Measurements from ENCODE around the gene POGLUT3. TPM values are rescaled to one million over a fixed set of nuclear protein-coding genes. Genes with fewer than 3 reads are reported as not detected.

The POGLUT3 gene
- total RNA-seq, 1 donor from 2014 or later = 15.5 TPM

DNA sequence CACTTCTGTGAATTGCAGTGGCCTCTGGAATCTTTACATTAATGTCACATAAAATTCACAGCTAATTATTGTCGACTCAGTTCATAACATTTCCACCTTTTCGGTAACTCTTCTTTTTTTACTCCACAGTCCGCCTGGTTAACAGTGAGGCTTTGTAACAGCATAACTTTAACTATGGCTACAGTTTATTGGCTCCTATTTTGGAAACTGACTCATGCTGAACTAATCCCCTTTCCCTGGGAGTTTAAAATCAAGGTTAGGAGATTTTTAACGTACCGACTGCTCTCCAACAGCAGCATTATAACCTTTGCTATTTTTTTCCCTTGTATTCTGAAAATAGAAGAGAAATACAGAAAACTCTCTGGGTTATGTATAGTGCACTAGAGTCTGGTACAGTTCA is 3.2 kb upstream of the POGLUT3 start:
- intact Hi-C loops (cut with micrococcal nuclease) = no loop called here

DNA sequence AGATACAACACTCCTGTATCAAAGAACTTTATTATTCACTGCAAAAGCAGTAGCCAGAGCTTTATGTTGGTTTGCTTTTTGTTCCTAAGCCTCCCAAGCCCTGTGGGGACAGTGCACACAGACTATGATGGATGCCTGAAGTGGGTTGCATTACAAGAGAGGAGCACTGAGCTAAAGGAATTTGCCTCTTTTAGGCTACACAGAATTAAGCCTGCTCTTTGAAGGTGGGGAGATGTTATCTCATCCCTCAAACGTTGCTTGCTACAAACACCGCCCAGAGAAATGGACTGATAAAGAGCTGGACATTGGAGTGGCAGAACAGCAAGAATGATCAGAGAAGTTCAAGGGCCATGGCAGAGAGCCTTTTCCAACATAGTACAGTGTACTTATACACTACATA is 2.5 kb upstream of the POGLUT3 start:
- intact Hi-C loops (cut with micrococcal nuclease) = no loop called here

DNA sequence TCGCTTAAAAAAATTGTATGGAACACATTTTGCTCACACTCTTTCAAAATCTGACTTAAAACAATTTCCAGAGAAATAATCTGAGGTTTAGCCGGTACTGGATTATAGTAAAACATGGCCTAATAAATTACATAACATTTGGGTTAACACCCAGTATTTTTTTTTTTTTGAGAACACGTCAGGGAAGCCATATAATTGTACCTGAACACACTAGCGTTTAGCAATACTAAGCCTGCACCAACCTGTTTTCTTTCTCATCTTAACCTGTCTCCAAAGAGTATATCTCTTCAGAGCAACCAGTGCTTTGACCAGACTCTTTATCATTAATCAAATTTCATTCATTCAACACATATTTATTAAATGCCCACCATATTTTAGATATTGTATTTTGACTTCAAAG is 2.0 kb upstream of the POGLUT3 start:
- intact Hi-C loops (cut with micrococcal nuclease) = no loop called here

DNA sequence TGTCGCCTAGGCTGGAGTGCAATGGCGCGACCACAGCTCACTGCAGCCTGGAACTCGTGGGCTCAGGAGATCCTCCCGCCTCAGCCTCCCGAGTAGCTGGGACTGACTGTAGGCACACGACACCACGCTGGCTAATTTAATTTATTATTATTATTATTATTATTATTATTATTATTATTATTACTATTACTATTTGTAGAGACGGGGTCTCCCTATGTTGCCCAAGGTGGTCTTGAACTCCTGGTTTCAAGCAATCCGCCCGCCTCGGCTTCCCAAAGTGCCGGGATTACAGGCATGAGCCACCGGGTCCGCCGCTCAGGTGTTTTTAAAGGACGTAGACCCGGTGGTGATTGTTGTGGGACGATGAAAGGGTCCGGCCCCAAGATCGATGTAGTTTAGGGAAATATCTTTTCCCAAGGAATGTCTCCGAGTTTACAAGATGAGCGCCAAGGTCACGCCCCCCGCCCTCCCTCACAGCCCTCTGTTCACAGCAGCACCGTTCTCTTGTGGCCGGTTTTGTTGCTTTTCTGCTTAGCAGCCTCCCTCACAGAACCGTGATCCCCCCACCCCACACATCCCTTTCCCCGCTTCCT is 728 bp upstream of the POGLUT3 start:
- intact Hi-C loops (cut with micrococcal nuclease) = loop anchor here (1.0 to 5.0 kb wide), 2 partner anchors 94 to 377 kb away; partner anchors contain the start of genes ACAT1 and EXPH5

DNA sequence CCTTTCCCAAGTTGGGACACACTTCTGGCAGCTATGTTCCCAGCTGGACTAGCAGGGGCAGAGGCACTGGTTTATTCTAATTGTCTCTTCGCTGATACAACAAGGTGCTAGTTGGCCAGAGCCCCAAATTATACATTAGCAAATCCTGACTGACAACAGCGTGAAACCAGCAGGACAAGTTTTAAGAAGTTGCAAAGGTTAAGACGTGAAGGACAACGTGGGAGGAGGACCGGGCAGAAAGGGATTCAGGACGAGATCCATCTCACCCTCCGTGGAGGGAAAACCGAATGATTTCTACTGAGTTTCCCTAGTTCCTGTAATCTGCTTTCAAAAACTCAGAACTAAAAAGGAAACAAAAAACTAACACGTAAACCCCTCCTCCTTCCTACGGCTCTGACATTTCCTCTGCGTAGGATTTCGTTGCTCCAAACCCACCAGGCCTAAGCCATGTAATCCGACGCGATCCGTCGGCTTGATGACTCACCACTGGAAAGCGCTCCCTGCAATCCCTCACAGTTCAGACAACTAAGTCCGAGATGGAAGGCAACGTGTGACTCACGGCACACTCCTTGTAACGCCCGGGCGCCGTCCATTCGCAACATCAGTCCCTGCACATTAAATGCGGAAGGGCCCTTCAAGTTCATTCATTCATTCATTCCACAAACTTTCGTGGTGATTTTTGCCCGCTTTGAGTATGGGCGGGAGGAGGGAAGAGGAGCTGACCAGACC is 703 bp downstream of the POGLUT3 start:
- intact Hi-C loops (cut with micrococcal nuclease) = loop anchor here (1.0 to 5.0 kb wide), 5 partner anchors 30 to 375 kb away; partner anchors contain the start of genes ACAT1, C11orf65, DDX10 and EXPH5

DNA sequence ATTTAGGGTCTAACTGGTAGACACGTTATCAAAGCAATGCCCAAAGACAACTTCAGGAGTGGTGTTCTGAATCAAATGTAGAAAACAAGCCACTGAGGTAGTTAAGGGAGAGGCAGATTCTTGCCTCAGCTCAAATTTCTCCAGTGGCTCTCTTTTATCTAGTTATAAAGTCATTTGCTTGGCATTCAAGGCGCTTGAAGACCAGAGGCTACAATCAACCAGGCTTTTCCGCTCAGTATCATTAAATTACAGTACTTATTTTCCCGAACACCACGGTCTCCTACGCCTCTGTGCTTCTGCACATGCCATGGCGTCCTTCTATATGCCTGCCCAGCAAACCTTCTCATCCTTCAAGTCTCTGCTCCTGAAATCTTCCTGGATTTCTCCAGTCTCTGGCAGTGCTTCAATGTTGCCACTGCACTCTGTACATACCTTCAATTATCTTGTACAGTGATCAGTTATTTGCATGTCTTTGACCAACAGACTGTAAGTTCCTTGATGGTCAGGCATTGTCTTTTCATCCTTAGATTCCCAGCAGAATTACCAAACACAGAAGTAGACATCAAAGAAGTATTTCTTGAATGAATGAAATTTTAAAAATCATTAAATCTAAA is 1.4 kb downstream of the POGLUT3 start:
- intact Hi-C loops (cut with micrococcal nuclease) = loop anchor here (1.0 to 5.0 kb wide), 4 partner anchors 29 to 374 kb away; partner anchors contain the start of genes ACAT1, C11orf65, DDX10 and NPAT

DNA sequence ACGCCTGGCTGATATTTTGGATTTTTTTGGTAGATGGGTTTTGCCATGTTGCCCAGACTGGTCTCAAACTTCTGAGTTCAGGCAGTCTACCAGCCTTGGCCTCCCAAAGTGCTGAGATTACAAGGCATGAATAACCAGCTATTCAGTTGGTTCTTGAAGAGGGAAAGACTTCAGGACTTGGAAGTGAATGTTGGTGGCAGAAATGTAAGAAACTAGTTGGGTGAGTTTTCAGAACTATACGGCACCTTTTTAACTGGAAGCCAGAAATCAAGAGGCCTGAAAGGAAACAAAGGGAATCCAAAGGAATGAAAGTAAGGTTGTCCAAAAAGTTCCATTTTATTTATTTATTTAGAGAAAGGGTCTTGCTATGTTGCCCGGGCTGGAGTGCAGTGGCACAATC is 2.9 kb downstream of the POGLUT3 start:
- intact Hi-C loops (cut with micrococcal nuclease) = loop anchor here (5.0 kb wide), 1 partner anchor 373 kb away; the partner anchor contains the start of gene ACAT1

DNA sequence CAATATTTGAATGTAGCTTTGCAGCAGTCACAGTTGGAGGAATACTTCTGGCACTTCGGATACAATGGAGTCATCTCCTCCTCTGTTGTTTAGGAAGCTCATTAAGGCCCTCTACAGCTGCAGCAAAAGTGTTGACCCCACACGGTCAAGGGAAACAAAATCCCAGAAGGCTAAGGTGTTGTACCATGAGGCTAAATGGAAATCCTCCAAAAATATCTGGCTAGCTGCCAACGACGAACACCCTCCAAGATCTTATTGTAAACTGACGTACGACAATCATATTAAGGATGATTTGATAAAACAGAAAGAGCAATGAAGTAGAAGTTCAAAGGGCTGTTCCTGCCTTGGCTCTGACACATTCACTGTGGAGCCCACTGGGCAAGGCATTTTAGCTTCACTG is 4.0 kb downstream of the POGLUT3 start:
- intact Hi-C loops (cut with micrococcal nuclease) = no loop called here

DNA sequence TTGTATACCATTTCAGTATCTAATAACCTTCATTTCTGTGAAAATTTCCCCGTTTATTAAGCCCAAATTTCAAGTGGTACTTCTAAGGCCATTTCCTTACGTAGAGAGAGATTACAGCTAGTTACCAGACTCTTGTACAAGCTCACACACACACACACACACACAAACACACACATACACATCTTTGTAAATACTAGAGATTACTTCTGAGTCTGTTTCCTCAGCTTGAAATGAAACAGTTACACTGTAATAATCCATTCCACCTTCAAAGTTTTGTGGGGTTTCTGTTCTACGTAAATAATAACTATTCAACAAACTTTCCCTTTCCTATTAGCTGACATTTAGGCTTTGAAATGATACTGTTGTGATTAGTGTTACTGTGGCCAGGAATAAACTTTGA is 6.2 kb downstream of the POGLUT3 start:
- intact Hi-C loops (cut with micrococcal nuclease) = no loop called here

DNA sequence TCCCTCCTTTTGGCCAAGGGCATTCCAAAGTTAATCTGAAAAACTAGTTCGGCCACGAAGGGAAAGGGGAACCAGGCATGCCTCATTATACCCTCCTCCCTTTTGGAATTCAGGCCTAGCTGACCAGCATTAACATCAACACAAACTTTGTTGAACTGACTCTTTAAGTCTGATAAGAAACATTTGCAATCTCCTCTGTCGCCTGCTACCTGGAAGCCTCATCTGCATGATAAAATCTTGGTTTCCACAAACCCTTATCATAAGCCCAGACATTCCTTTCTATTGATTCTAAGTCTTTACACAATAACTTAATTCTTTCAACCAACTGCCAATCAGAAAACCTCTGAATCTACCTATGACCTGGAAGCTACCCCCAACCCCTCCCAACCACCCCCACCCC is 11.4 kb downstream of the POGLUT3 start:
- intact Hi-C loops (cut with micrococcal nuclease) = no loop called here

DNA sequence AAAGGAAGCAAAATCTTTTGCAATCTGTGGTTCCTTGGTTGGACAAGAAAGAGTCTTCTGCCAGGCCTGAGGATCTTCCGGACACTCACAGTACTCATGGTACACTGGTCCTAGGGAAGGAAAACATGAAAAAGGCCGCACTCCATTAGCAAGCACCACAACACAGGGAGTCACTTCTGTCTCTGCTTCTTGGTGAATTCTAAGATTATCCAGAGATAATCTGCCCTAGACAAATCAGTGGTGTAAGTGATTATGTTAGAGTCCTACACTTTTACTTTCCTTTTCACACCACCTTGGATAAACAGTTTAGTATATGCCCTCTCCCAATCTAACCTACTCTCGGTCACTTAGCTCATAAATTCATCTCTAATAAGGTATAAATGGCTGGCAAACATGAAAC is 11.9 kb downstream of the POGLUT3 start:
- intact Hi-C loops (cut with micrococcal nuclease) = no loop called here

DNA sequence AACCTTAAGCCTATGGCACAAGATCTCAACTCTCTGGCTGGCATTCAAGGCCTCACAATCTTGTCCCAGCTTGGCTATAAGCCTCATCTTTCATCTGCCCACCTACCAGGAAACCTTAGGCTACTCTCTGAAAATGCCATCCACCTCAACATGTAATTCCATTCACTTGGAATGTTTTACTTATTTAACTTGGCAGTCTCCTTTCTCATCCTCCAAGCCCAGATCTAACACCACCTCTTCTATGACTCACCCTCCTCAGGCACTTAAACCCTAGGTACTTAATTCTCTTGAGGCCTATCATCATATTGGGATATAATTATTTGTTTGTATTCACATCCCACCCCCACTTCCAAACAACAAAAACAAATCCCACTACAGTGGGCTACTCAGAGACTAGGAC is 15.0 kb downstream of the POGLUT3 start:
- intact Hi-C loops (cut with micrococcal nuclease) = no loop called here

DNA sequence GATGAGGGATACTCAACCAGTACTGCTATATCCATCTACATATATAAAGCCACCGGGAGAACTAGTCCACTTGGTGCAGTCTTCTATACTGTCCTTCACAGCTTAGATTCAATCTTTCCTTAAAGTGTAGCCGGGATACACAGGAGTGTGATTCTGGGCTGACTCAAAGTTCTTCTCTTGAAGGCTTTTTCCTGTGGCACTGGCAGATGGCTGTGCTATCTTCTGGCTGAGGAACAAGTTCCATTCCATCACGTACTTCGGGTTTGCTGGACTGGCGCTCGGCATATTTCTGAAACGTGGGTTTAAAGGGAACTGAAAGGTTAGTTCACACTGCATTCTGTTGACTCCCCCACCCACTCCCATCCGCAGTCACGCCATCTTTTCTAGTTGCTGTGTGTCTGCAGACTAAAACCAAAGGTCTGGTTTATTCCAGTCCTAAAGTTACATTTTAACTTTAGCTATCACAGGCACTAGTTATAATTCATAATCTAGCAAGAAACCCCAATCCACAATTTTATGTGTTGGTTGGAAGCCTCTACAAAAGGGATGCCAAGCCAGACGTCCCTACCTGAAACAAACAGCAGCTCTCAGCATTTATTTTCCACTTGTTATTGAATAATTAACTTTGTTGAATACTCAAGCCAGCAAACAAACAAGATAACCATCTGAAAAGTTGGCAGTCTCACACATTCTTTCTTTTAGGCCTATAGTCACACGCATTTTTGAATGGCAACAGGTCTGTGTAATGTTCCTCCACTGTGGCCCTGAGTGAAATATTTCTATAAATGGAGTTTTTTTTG is 23.3 kb downstream of the POGLUT3 start:
- intact Hi-C loops (cut with micrococcal nuclease) = no loop called here

DNA sequence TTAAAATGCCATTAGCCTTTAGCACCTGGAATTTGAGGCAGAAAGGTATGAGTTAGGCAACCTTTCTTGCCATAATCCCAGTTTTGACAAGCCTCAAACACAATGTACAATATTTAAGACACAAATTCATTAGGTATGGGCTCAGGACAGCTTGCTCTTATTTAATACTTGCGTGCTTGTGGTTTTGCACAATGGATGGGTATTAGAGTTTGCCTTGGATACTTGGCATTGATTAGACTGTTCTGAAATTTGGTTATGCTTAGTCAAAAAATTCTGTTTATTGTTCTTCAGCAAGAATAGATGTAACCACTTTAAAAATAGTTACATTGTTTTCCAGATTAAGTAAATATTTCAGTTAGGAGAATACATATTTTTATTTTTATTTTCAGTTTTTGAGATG is 25.5 kb downstream of the POGLUT3 start:
- intact Hi-C loops (cut with micrococcal nuclease) = no loop called here

DNA sequence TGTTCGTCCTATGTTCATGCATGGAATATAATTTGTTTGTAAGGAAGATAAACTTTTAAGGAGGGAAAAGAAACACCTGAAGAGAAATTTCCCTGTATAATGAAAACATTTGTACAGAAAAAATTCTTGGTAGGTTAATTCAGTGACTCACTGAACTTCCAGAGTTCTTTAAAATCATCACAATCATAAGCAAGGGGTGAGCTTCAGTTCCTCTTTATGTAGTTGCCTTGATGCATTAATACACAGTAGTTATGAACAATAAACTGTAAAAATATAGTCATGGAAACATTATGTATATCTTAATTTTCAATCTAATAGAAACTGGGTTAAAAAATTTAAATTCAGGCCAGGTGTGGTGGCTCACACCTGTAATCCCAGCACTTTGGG is 29.7 kb downstream of the POGLUT3 start:
- intact Hi-C loops (cut with micrococcal nuclease) = loop anchor here (5.0 to 10.0 kb wide), 4 partner anchors 179 to 904 kb away; partner anchors contain the start of genes ALKBH8 and SLC35F2

DNA sequence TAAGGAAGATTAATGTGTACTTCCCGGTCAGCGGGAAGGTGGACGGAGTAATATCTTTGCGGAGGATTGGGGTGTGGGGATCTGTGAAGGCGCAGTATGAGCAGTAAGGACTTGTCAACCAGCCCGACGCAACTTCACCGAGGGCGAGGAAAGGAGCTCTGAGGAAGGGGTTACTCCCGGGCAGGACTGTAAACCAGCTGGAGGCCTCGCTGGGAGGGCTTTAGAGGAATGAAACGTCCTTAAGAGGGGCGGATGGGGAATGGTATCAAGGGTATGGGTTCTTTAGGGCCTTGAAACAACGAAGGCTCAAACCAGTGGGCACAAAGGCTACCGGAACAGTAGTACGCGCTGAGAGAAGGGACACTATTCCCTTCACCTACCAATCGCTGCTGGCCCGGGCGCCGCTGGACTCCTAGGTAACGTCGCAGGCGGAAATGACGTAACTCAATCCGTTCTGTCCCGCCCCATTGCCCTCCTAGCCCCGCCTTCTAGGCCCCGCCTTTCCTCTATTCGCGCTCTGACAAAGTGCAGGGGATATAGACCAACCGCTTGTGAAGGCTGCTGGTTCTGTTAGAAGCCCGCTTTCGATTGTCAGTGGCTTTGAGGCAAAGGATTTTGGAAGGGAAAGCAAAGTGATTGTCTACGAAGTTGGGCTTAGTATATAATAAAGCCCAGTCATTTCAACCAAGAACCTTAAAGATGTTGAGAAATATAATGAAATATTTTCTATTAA is 30.9 kb downstream of the POGLUT3 start, which contains the start of gene C11orf65:
Gene C11orf65, minus strand, starts transcription at position 439 of the 733 bp plus-strand sequence. CDS start 5,970 bp downstream, outside the sequence.
- intact Hi-C loops (cut with micrococcal nuclease) = loop anchor here (1.0 to 10.0 kb wide), 11 partner anchors 30 to 1010 kb away; partner anchors contain the start of genes ACAT1, ALKBH8, CWF19L2 and DDX10

DNA sequence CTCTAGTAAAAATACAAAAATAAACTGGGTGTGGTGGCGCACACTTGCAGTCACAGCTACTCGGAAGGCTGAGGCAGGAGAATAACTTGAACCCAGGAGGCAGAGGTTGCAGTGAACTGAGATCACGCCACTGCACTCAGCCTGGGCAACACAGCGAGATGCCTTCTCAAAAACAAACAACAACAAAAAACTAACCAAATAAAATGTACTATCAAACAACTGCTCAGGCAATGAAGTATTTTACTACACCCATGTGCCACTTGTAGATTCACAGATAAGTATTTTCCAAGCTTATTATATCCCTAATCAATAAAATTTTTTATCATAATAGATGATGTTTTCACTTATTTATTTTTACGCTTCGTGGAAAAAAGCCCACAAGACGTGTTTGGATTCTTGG is 31.8 kb downstream of the POGLUT3 start:
- intact Hi-C loops (cut with micrococcal nuclease) = loop anchor here (2.0 to 10.0 kb wide), 5 partner anchors 181 to 1010 kb away; partner anchors contain the start of genes ALKBH8, CWF19L2 and SLC35F2

DNA sequence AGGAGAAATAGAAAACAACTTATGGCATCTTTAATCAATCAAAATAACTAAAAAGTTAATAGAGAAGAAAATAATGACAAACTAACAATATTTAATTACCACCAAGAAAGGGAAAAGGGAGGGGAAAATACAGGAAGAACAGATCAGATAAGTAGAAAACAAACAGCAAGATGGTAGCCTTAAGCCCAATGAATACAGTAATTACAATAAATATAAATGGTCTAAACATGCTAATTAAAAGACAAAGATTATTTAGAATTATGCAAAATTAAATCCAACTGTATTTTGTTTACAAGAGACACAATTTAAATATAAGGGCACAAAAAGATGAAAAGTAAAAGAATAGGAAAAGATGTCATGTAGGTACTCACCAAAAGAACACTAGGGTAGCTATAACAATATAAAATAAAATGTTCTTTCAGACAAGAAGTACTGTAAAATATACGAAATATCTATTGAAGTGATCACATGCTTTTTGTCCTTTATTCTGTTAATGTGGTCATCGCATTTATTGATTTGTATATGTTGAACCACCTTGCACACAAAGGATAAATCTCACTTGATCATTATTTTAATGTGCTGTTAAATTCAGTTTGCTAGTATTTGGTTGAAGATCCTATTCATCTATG is 44.9 kb downstream of the POGLUT3 start:
- intact Hi-C loops (cut with micrococcal nuclease) = no loop called here

All from T-helper 2 cell treated with Interferon-gamma antibody and Interleukin-4, amounts not matched to agents 100 ng/mL and 5 ng/mL, for 36 hours (primary cell).